Ureter (tissue), 1 donor: Measurements from ENCODE around the gene RGCC. TPM values are rescaled to one million over a fixed set of nuclear protein-coding genes. Genes with fewer than 3 reads are reported as not detected.

Source experiments
- DNase-seq: peaks from one replicate; pipeline ENCODE4 v3.0.0-alpha.2; 2020; ENCODE audit warnings: low spot score
- total RNA-seq: library from RNA; stranded (reverse); gene quantifications from one replicate; pipeline ENCODE4 v1.2.4, GENCODE V29; 2023
- donor health status: DM: yes; HTN: yes; CAD: no.

Gene RGCC
- total RNA-seq, 1 donor from 2014 or later: 11.9 TPM

DNA sequence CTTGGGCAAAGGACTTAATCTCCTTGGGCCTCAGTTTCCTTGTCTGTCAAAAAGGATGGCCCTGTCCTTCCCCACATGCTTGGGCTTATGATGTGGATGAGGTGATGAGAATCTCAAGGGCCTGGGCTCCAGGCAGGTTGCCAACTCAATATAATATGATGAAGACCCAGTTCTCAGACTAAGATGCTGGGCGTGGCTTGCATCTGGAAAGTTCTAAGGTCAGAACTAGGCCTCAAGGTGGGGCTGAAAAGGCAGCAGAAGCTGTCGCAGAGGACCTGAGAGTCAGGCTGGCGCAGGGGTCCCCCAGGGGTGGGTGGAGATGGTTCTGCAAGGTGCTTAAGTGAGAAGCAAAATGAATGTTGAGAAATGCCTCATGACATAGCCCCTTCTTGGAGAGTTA lies 58.8 kb downstream of the RGCC start:
- no peak for DNase-seq

GRCh38 chr13:41516760-41517159 lies 59.4 kb downstream of the RGCC start:
- DNase-seq: no peak

- no peak for DNase-seq
Observed at GRCh38 chr13:41520016-41520659, 62.8 kb downstream of the RGCC start.

Other genes with a start within 250 kb of the RGCC start
- 12.3 TPM for gene MTRF1, start 194.0 kb upstream of the RGCC start, total RNA-seq
- gene NAA16, start 146.3 kb upstream of the RGCC start, total RNA-seq: 34.9 TPM